Urinary bladder (tissue), 4 donors: ENCODE results near the gene GCNT3. TPM values are rescaled to one million over a fixed set of nuclear protein-coding genes. Genes with fewer than 3 reads are reported as not detected.
"Not testable (repeated sequence)": the region's sequence is repeated elsewhere in the genome, so short reads cannot be mapped to it uniquely, and the experiment has no call there.

Experiments used
- DNase-seq: peaks from one replicate; pipeline ENCODE4 v3.0.0-alpha.2; 2015; ENCODE audit errors: extremely low spot score
- H3K27ac ChIP-seq: one replicate; pipeline ENCODE4 v1.5.1; 2013; ENCODE audit warnings: low read depth, mild to moderate bottlenecking, moderate library complexity
- H3K36me3 ChIP-seq: one replicate; pipeline ENCODE4 v1.6.1; 2013; ENCODE audit warnings: mild to moderate bottlenecking, moderate library complexity; ENCODE audit not compliant: insufficient read depth
- H3K4me1 ChIP-seq: one replicate; pipeline ENCODE4 v1.6.1; 2013; ENCODE audit warnings: mild to moderate bottlenecking, moderate library complexity; ENCODE audit not compliant: insufficient read depth
- H3K4me3 ChIP-seq: one replicate; pipeline ENCODE4 v1.5.1; 2013; ENCODE audit warnings: low read depth, low read length
- WGBS: extraction: QIAGEN DNeasy Blood & Tissue Kit; methylation state at CpG from one replicate; pipeline ENCODE4 v1.1.7; 2013; 5-methylcytosine and 5-hydroxymethylcytosine counted together
- polyA plus RNA-seq: library from polyadenylated mRNA; stranded (reverse); fragments of 200-250 nt; gene quantifications from one replicate; pipeline ENCODE4 v1.2.3, GENCODE V29; 2013
- total RNA-seq: library from RNA; depleted of rRNA; stranded (reverse); fragments of >200 nt; gene quantifications from one replicate; pipeline ENCODE4 v1.2.3, GENCODE V29; 2014
- donor health status: healthy with polysubstance abuse.
- donor health status: healthy.

The GCNT3 gene
- total and polyA plus RNA-seq, 2 donors: 0.04 TPM; not detected in 1

- Histone ChIP-seq H3K4me3 (no peak overlapping the region), H3K4me1 (no peaks in the 10 kb centered on the region), H3K36me3 (no peaks in the 10 kb centered on the region), H3K27ac (no peak overlapping the region)
- no peak for DNase-seq
- WGBS: 83% methylated on average over 7 of the region's 7 CpGs
Measured at GRCh38 chr15:59595434-59595915, 16.1 kb upstream of the GCNT3 start.

GRCh38 chr15:59596640-59597039 lies 14.9 kb upstream of the GCNT3 start:
- Histone ChIP-seq H3K4me3 (no peak overlapping the region), H3K4me1 (no peaks in the 10 kb centered on the region), H3K36me3 (no peaks in the 10 kb centered on the region), H3K27ac (no peak overlapping the region)
- no peak for DNase-seq

- Histone ChIP-seq H3K4me1 (no peaks in the 10 kb centered on the region), H3K27ac (no peak overlapping the region), H3K4me3 (no peak overlapping the region), H3K36me3 (no peaks in the 10 kb centered on the region)
- WGBS: 78% methylated on average over 2 of the region's 2 CpGs
- no peak for DNase-seq
Measured at GRCh38 chr15:59598461-59598860, 13.1 kb upstream of the GCNT3 start.

- Histone ChIP-seq H3K4me3 (no peak overlapping the region), H3K36me3 (no peaks in the 10 kb centered on the region), H3K27ac (no peak overlapping the region), H3K4me1 (no peaks in the 10 kb centered on the region)
- 89% methylated on average over 5 of the region's 5 CpGs for WGBS
- DNase-seq: no peak
Measured at GRCh38 chr15:59605994-59606393, 5.6 kb upstream of the GCNT3 start.

GRCh38 chr15:59609730-59610712 lies 1.6 kb upstream of the GCNT3 start:
- no peak for DNase-seq
- 79% methylated on average over 7 of the region's 7 CpGs for WGBS

GRCh38 chr15:59614153-59614552 lies 2.6 kb downstream of the GCNT3 start:
- 94% methylated on average over 7 of the region's 7 CpGs for WGBS
- DNase-seq: no peak
- Histone ChIP-seq H3K4me3 (no peak overlapping the region), H3K36me3 (no peaks in the 10 kb centered on the region), H3K4me1 (no peaks in the 10 kb centered on the region), H3K27ac (no peak overlapping the region)

More at GRCh38 chr15:59609730-59610712, 1.6 kb upstream of the GCNT3 start:
- H3K27ac ChIP-seq: no peak overlapping the region
- no peak overlapping the region for H3K4me3 ChIP-seq
- H3K4me1 ChIP-seq: no peaks in the 10 kb centered on the region
- no peaks in the 10 kb centered on the region for H3K36me3 ChIP-seq

- H3K27ac ChIP-seq: no peak overlapping the region
- 86% methylated on average over 5 of the region's 5 CpGs for whole genome bisulfite sequencing
- no peak for DNase-seq
- no peaks in the 10 kb centered on the region for H3K36me3 ChIP-seq
- H3K4me3 ChIP-seq: no peak overlapping the region
- no peaks in the 10 kb centered on the region for H3K4me1 ChIP-seq
Measured at GRCh38 chr15:59615661-59616060, 4.1 kb downstream of the GCNT3 start.

GRCh38 chr15:59616379-59616778 lies 4.8 kb downstream of the GCNT3 start:
- DNase-seq: no peak
- no peak overlapping the region for H3K27ac ChIP-seq
- no peaks in the 10 kb centered on the region for H3K4me1 ChIP-seq
- WGBS: 73% methylated on average over 3 of the region's 3 CpGs
- H3K4me3 ChIP-seq: no peak overlapping the region
- no peaks in the 10 kb centered on the region for H3K36me3 ChIP-seq

GRCh38 chr15:59618406-59618805 lies 6.8 kb downstream of the GCNT3 start:
- WGBS: 84% methylated on average over 4 of the region's 4 CpGs
- no peak overlapping the region for H3K4me3 ChIP-seq
- no peaks in the 10 kb centered on the region for H3K36me3 ChIP-seq
- DNase-seq: no peak
- H3K27ac ChIP-seq: no peak overlapping the region
- no peaks in the 10 kb centered on the region for H3K4me1 ChIP-seq

- H3K27ac ChIP-seq: no peak overlapping the region
- no peak overlapping the region for H3K4me3 ChIP-seq
- DNase-seq: no peak
- 27% methylated on average over 6 of the region's 6 CpGs for WGBS
- no peaks in the 10 kb centered on the region for H3K4me1 ChIP-seq
- H3K36me3 ChIP-seq: no peaks in the 10 kb centered on the region
Measured at GRCh38 chr15:59622289-59622688, 10.7 kb downstream of the GCNT3 start.

- Histone ChIP-seq H3K4me3 (no peak overlapping the region), H3K27ac (no peak overlapping the region), H3K36me3 (peaks cover 2% of the 10 kb centered on the region), H3K4me1 (no peaks in the 10 kb centered on the region)
- 40% methylated on average over 4 of the region's 4 CpGs for WGBS
- DNase-seq: no peak
Measured at GRCh38 chr15:59632714-59633113, 21.1 kb downstream of the GCNT3 start.

GRCh38 chr15:59636184-59636583 lies 24.6 kb downstream of the GCNT3 start:
- WGBS: 90% methylated on average over 3 of the region's 3 CpGs
- peaks cover 2% of the 10 kb centered on the region for H3K36me3 ChIP-seq
- H3K4me3 ChIP-seq: no peak overlapping the region
- H3K27ac ChIP-seq: no peak overlapping the region
- H3K4me1 ChIP-seq: no peaks in the 10 kb centered on the region
- no peak for DNase-seq

- WGBS: 97% methylated on average over 2 of the region's 2 CpGs
- not testable (repeated sequence) for H3K4me1 ChIP-seq, H3K4me3 ChIP-seq, H3K36me3 ChIP-seq, H3K27ac ChIP-seq, DNase-seq
Measured at GRCh38 chr15:59637507-59637906, 25.9 kb downstream of the GCNT3 start.

GRCh38 chr15:59642351-59642750 lies 30.8 kb downstream of the GCNT3 start:
- WGBS: 82% methylated on average over 2 of the region's 2 CpGs
- DNase-seq: no peak
- Histone ChIP-seq H3K36me3 (no peaks in the 10 kb centered on the region), H3K27ac (no peak overlapping the region), H3K4me3 (no peak overlapping the region), H3K4me1 (no peaks in the 10 kb centered on the region)
